ENCODE data around the gene NEDD9. TPM values are rescaled to one million over a fixed set of nuclear protein-coding genes. Genes with fewer than 3 reads are reported as not detected.

NEDD9 gene
- total and polyA plus RNA-seq, 4 donors, result 7.5 to 16.8 (median 11.7) TPM

GRCh38 chr6:11164717-11165646 is 67.5 kb downstream of the NEDD9 start:
- Histone ChIP-seq H3K27ac (ENCODE audit: low read depth in 1 of 2, low read length in 2 of 2) (no peak overlapping the region), H3K9me3 (ENCODE audit: control insufficient read depth in 4 of 4, low read length in 3 of 4) (no peaks in the 10 kb centered on the region), H3K4me3 (ENCODE audit: low read depth in 1 of 3, low read length in 3 of 3) (no peak overlapping the region), H3K27me3 (ENCODE audit: control insufficient read depth in 4 of 4, insufficient read depth in 4 of 4, low read length in 3 of 4) (no peaks in the 10 kb centered on the region), H3K4me1 (ENCODE audit: control insufficient read depth in 4 of 4, insufficient read depth in 4 of 4, low read length in 3 of 4) (no peaks in the 10 kb centered on the region), H3K9ac (ENCODE audit: low read depth in 1 of 2, low read length in 2 of 2) (no peak overlapping the region), H3K36me3 (ENCODE audit: control insufficient read depth in 4 of 4, insufficient read depth in 3 of 4, low read depth in 1 of 4, low read length in 3 of 4) (no peaks in the 10 kb centered on the region)
- no peak for TF ChIP-seq REST (IDR thresholded peaks at IDR 0.05)
- TF ChIP-seq HNF4G (IDR thresholded peaks at IDR 0.05), result no peak
- no peak for TF ChIP-seq RAD21 (IDR thresholded peaks at IDR 0.05)
- peak in 1 of 2 donors; percentile 49 for TF ChIP-seq RXRA (IDR thresholded peaks at IDR 0.05)
- TF ChIP-seq CTCF (IDR thresholded peaks at IDR 0.05; ENCODE audit: low read depth, low read length, missing input control), result no peak
- TF ChIP-seq HNF4A (conservative IDR thresholded peaks at IDR 0.05), result peak in 1 of 2 donors; percentile 28
- TF ChIP-seq JUND (IDR thresholded peaks at IDR 0.05), result no peak
- no peak for TF ChIP-seq NR2F2 (IDR thresholded peaks at IDR 0.05)
- no peak for DNase-seq (ENCODE audit: low spot score)
- WGBS, result 74% methylated on average over 20 of the region's 20 CpGs

- WGBS, result 87% methylated on average over 2 of the region's 2 CpGs
- Histone ChIP-seq H3K27ac (ENCODE audit: low read depth in 1 of 2, low read length in 2 of 2) (no peak overlapping the region), H3K27me3 (ENCODE audit: control insufficient read depth in 4 of 4, insufficient read depth in 4 of 4, low read length in 3 of 4) (no peaks in the 10 kb centered on the region), H3K9me3 (ENCODE audit: control insufficient read depth in 4 of 4, low read length in 3 of 4) (no peaks in the 10 kb centered on the region), H3K9ac (ENCODE audit: low read depth in 1 of 2, low read length in 2 of 2) (no peak overlapping the region), H3K4me3 (ENCODE audit: low read depth in 1 of 3, low read length in 3 of 3) (no peak overlapping the region), H3K36me3 (ENCODE audit: control insufficient read depth in 4 of 4, insufficient read depth in 3 of 4, low read depth in 1 of 4, low read length in 3 of 4) (no peaks in the 10 kb centered on the region), H3K4me1 (ENCODE audit: control insufficient read depth in 4 of 4, insufficient read depth in 4 of 4, low read length in 3 of 4) (no peaks in the 10 kb centered on the region)
- TF ChIP-seq REST (IDR thresholded peaks at IDR 0.05) (no peak), GABPA (IDR thresholded peaks at IDR 0.05 in 1 of 2, conservative IDR thresholded peaks at IDR 0.05 in 1 of 2) (no peak), NR2F2 (IDR thresholded peaks at IDR 0.05) (no peak), EGR1 (IDR thresholded peaks at IDR 0.05; ENCODE audit: low read depth in 2 of 2) (no peak), TAF1 (conservative IDR thresholded peaks at IDR 0.05) (no peak)
- DNase-seq (ENCODE audit: low spot score), result no peak
These were observed 68.5 kb downstream of the NEDD9 start for GRCh38 chr6:11163932-11164331.

Data from liver (tissue), 9 donors.